Hematopoietic multipotent progenitor cell treated with erythropoietin and hydrocortisone succinate and interleukin-3 and kit ligand, for 17 days (in vitro differentiated cells): Measurements from ENCODE around the gene MYO5C.
A peak's percentile ranks its signal among the peaks of the same experiment; 100 is the strongest.

Source experiments
- DNase-seq: peaks from one replicate; pipeline ENCODE4 v3.0.0-alpha.2; 2015; ENCODE audit warnings: low spot score

MYO5C gene

GRCh38 chr15:52278636-52279367 is 16.8 kb downstream of the MYO5C start:
- DNase-seq = no peak

- no peak for DNase-seq
Observed at GRCh38 chr15:52278135-52278534, 17.5 kb downstream of the MYO5C start.

DNA sequence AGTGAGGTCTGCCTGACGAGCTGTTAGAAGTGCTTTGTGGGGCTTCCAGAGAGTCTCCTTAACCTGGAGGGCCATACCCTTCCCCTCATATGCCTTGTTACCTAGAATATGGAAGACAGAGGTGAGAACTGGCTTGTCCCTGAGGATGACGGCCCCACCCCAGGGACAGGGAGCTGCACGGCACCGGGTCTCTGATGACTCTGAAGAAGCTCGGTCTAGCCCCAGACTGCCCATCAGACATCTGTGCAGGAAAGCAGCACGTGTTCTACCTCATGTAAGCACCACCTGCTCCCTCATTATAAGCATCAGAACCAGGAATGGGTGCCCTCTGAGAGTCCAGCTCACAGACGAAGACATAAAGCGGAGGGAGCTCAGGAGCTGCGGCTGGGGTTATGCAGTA is 18.0 kb downstream of the MYO5C start:
- no peak for DNase-seq

GRCh38 chr15:52276256-52276770 is 19.3 kb downstream of the MYO5C start:
- no peak for DNase-seq

- no peak for DNase-seq
Observed at GRCh38 chr15:52263563-52264282, 31.9 kb downstream of the MYO5C start.

DNA sequence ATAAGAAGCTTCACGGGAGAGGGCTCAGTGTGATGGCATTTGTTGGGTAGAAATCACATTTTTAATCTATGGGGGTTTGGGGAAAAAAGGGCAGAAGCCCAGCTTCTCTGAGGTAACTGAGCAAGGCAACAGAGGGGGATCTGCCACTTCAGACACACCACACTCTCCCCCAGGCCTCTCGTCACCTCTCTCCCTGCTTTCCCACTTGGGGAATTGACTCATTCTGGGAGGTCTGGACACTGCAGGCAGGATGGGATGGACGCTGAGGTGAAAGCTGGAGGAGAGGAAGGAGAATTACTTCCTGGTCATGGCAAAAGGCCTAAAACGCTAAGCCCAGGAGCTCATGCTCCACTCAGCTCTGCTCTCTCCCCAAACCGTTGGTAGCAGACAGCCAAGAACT is 33.2 kb downstream of the MYO5C start:
- DNase-seq = no peak

DNA sequence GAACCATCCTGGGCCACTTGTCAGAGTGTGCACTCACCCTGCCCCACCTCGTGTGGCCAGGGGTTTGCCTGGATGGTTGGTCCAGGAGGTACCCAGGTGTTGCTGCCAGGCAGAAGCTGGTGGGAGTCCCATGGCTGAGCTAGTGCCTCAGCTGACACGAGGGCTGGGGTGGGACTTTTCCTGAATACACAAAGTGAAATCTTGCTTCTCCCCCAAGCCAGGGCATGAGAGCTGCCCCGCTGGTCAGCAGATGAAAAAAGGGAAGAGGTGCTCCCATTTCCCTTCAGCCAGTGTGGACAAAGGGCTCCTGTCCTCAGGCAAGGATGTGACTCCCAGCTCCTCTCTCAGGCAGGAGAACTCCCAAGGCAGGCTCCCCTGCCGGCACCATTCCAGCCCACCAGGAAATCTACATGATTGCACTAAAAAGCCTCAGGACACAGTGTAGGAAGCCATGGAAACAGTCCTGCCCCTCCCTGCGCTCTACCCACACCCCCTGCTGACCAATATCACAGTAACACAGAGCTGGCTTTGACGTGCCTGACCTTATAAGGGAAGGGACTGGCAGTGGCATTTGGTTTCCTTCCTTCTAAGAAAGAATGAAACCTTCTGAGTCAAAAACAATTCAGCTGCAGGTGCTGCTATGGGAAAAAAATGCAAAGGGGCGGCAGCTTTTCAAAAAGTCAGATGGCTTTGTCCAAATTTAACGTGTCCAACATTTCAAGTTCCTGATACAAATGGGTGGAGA is 33.9 kb downstream of the MYO5C start:
- no peak for DNase-seq

- DNase-seq = no peak
Observed at GRCh38 chr15:52261026-52261425, 34.6 kb downstream of the MYO5C start.

- no peak for DNase-seq
Observed at GRCh38 chr15:52259503-52259902, 36.1 kb downstream of the MYO5C start.

- no peak for DNase-seq
Observed at GRCh38 chr15:52258461-52258860, 37.1 kb downstream of the MYO5C start.

- no peak for DNase-seq
Observed at GRCh38 chr15:52257734-52258062, 37.9 kb downstream of the MYO5C start.

GRCh38 chr15:52256930-52257733 is 38.5 kb downstream of the MYO5C start:
- no peak for DNase-seq

GRCh38 chr15:52256366-52256765 is 39.2 kb downstream of the MYO5C start:
- DNase-seq = peak; percentile 61

- DNase-seq = no peak
Observed at GRCh38 chr15:52255935-52256334, 39.7 kb downstream of the MYO5C start.

DNA sequence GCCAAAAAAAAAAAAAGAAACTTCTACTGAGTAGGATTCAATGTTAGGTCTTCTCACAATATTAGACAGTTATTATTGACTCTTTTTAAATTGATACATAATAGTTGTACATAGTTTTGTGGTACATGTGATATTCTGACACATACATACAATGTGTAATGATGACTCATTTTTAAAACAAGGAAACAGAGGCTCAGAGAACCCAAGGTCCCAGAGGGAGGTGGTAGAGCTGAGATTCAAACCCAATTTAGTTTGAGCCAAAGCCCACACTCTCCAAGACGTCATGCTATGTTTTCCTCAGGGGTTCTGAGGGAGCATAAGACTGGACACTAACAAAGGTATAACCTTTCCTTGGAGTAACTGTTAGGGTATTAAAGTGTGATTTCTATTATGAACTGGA is 40.6 kb downstream of the MYO5C start:
- DNase-seq = no peak

DNA sequence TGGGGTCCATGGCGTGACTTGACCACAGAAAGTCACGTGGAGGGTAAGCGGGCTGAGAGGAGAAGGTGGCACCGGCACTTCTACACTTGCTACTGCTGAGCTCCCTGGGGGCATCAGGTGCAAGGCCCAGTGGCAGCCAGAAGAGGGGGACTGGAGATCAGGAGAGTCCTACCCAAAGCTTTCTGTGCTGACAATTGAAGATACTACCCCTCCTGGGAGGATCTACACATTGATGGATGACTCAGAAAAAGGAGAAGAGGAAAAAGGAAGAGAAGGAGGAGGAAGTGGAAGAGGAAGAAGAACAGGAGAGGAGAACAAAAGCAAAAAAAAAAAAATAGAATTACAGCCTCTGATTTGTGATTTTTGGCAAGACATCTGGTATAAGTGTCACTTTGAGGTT is 41.2 kb downstream of the MYO5C start:
- DNase-seq = no peak

DNA sequence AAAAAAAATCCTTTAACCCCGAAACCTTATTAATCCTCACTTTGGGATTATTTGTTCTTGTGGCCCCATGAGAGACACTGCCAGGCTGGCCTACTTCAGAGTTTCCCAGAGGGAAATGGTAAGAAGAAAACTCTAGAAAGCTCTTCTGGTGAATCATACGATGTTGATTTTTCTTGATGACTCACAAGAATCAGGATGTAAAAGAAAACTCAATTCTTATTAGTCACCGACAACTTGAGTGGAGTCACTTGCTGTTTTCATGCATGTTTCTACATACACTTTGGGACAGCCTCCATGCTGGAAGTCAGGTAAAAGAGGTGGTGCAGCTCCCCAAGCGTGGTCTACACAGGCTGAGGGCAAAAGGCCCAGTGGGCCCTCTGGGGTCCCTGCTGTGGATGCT is 42.8 kb downstream of the MYO5C start:
- DNase-seq = no peak

DNA sequence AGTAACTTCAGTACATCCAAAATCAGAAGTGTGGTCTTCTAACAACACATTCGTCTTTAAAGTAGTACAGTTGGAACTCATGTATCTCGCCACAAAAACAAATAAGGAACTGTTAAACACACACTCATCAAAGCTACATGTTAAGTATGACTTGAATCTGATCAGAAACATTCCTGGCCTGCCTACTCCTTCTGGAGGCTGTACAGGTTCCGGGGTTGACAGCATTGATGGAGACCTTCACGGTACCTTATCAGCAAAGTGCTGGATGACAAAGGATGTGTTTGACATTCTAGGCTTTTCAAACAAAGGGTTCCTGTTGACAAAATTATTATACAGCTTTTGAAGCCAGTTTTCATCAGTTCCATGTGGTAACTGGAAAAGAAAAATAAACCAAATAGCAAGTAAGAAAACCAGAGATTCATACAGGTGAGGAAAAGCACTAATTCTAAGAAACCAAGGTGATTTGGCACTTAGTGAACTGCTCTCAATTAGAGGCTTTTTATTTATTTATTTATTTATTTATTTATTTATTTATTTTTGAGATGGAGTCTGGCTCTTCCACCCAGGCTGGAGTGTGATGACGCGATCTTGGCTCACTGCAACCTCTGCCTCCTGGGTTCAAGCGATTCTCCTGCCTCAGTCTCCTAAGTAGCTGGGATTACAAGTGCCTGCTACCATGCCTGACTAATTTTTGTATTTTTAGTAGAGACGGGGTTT is 44.3 kb downstream of the MYO5C start:
- no peak for DNase-seq

DNA sequence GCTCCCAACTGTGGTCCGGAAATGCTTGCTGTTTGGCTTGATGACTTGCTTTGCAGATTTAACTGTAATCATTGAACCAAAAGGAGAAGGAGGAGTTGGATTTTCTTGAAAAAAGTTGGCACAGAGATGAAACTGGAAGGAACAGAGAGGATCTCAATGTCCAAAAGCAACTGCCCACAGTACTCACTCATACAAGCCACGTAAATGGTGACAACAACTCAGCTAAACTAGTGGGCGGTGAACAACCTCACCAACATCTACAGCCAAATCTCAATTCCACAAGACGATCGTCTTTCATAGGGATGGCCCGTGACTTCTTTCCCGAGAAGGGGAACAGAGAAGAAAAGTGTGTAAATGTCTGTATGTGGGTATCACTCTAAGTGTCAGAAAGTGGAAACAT is 48.1 kb downstream of the MYO5C start:
- no peak for DNase-seq

- DNase-seq = no peak
Observed at GRCh38 chr15:52246686-52247431, 48.7 kb downstream of the MYO5C start.
